ENCODE results near the gene TMEM131.

DNA sequence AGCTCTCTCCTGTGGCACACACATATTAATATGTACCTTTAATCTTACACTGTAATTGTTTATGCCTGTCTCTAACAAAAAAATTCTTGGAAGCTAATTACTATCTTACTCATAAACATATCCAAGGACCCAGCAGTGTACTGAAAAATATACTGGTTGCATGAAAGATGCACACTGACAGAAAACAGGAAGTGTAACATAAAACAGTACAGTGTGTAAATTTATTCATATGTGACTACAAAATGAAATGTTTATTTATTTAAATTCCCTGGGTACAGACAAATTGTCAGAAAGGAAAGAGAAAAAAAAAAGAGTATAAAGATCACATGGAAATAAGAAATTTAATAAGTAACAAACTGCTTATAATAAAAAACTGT, 28.5 kb downstream of the TMEM131 start:
- no peak for TF ChIP-seq POLR2A (IDR thresholded peaks at IDR 0.05)
- TF ChIP-seq, protein P1, sequence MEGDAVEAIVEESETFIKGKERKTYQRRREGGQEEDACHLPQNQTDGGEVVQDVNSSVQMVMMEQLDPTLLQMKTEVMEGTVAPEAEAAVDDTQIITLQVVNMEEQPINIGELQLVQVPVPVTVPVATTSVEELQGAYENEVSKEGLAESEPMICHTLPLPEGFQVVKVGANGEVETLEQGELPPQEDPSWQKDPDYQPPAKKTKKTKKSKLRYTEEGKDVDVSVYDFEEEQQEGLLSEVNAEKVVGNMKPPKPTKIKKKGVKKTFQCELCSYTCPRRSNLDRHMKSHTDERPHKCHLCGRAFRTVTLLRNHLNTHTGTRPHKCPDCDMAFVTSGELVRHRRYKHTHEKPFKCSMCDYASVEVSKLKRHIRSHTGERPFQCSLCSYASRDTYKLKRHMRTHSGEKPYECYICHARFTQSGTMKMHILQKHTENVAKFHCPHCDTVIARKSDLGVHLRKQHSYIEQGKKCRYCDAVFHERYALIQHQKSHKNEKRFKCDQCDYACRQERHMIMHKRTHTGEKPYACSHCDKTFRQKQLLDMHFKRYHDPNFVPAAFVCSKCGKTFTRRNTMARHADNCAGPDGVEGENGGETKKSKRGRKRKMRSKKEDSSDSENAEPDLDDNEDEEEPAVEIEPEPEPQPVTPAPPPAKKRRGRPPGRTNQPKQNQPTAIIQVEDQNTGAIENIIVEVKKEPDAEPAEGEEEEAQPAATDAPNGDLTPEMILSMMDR (IDR thresholded peaks at IDR 0.05), result no peak
- TF ChIP-seq POLR2AphosphoS5 (IDR thresholded peaks at IDR 0.05), result no peak
- TF ChIP-seq EP300 (IDR thresholded peaks at IDR 0.05), result no peak

Measured in upper lobe of left lung (tissue), 4 donors.